B cell (primary cell): ENCODE measurements around the gene PLXNA3. TPM values are rescaled to one million over a fixed set of nuclear protein-coding genes. Genes with fewer than 3 reads are reported as not detected.

Experiments
- ATAC-seq: fragments of 200-7000 bp; cut with Tn5 transposase; one replicate; pipeline ENCODE4 v1.10.0; 2021; ENCODE audit warnings: low read depth, mild to moderate bottlenecking, moderate number of reproducible peaks, moderate library complexity
- CTCF ChIA-PET: fragments of 350-600 bp; sonication (Branson Sonifier 250); formaldehyde crosslinking; loops from one replicate; lab custom pipeline; 2021; ENCODE audit warnings: antibody characterized with exemption, inconsistent platforms; lab: Charles Lee
- POLR2A ChIA-PET: fragments of 350-600 bp; sonication (Branson Sonifier 250); formaldehyde crosslinking; loops from one replicate; lab custom pipeline; 2021; ENCODE audit warnings: antibody characterized with exemption; lab: Charles Lee
- DNase-seq: peaks from one replicate; pipeline ENCODE4 v3.0.0; 2013
- H2AFZ ChIP-seq: 2 replicates; pipeline ENCODE4 v1.6.1; 2012; ENCODE audit warnings: mild to moderate bottlenecking, low read depth, low read length; ENCODE audit not compliant: insufficient read depth, poor library complexity, severe bottlenecking
- H3K27ac ChIP-seq, 2 donors: 1 replicate in 1 of 2; 2 replicates in 1 of 2; pipeline ENCODE4 v1.5.1; 2012 to 2013; ENCODE audit warnings: low read length in 2 of 2, mild to moderate bottlenecking in 2 of 2, moderate library complexity in 1 of 2
- H3K27me3 ChIP-seq, 4 experiments: fragments of 200-600 bp in 1 of 4; sonication (generic) in 1 of 4; replicated peaks in 1 of 4; 1 replicate in 2 of 4; 2 replicates in 2 of 4; pipeline versions ENCODE4 v1.6.1 to v1.7.0; 2013 to 2016; ENCODE audit warnings: low read length in 3 of 4, mild to moderate bottlenecking in 2 of 4, mixed read lengths in 1 of 4, moderate library complexity in 1 of 4; ENCODE audit not compliant: insufficient read depth in 4 of 4, control insufficient read depth in 3 of 4; ENCODE audit errors: control extremely low read depth in 1 of 4
- H3K36me3 ChIP-seq, 2 experiments: replicated peaks in 1 of 2; 1 replicate in 1 of 2; 2 replicates in 1 of 2; pipeline versions ENCODE4 v1.6.1 to v1.7.1; 2013; ENCODE audit warnings: low read length in 1 of 2; ENCODE audit not compliant: insufficient read depth in 2 of 2, control insufficient read depth in 1 of 2; ENCODE audit errors: control extremely low read depth in 1 of 2, extremely low read depth in 1 of 2
- H3K4me1 ChIP-seq, 2 donors: fragments of 200-600 bp in 1 of 2; sonication (generic) in 1 of 2; 1 replicate in 1 of 2; 2 replicates in 1 of 2; pipeline versions ENCODE4 v1.5.1 to v1.6.1; 2013 to 2017; ENCODE audit warnings: low read length in 2 of 2; ENCODE audit not compliant: control insufficient read depth in 2 of 2, insufficient read depth in 2 of 2
- H3K4me2 ChIP-seq: replicated peaks from 2 replicates; pipeline ENCODE3; 2012; ENCODE audit warnings: mild to moderate bottlenecking, low read depth, low read length; ENCODE audit not compliant: poor library complexity, severe bottlenecking
- H3K4me3 ChIP-seq, 5 experiments: fragments of 200-600 bp in 1 of 5; sonication (generic) in 1 of 5; 1 replicate in 3 of 5; 2 replicates in 2 of 5; pipeline versions ENCODE4 v1.5.1 to v1.7.0; 2011 to 2016; ENCODE audit warnings: low read length in 4 of 5, mild to moderate bottlenecking in 4 of 5, low read depth in 2 of 5, control low read depth in 1 of 5, moderate library complexity in 1 of 5; ENCODE audit not compliant: insufficient read depth in 1 of 5; ENCODE audit errors: control extremely low read depth in 1 of 5, extremely low read depth in 1 of 5
- H3K79me2 ChIP-seq: fragments of 200-600 bp; sonication (generic); one replicate; pipeline ENCODE4 v1.6.0; 2016; ENCODE audit warnings: low read length; ENCODE audit not compliant: control insufficient read depth, insufficient read depth
- H3K9ac ChIP-seq: fragments of 200-600 bp; sonication (generic); 2 replicates; pipeline ENCODE4 v1.6.1; 2017; ENCODE audit warnings: mild to moderate bottlenecking, low read length, moderate library complexity
- H3K9me3 ChIP-seq, 3 donors: one replicate each; pipeline versions ENCODE4 v1.6.1 to v1.7.1; 2013; ENCODE audit warnings: low read length in 2 of 3; ENCODE audit not compliant: control insufficient read depth in 2 of 3, insufficient read depth in 1 of 3; ENCODE audit errors: control extremely low read depth in 1 of 3
- H4K20me1 ChIP-seq: 2 replicates; pipeline ENCODE4 v1.6.0; 2012; ENCODE audit warnings: mild to moderate bottlenecking, low read length; ENCODE audit not compliant: insufficient read depth, control insufficient read depth, poor library complexity, severe bottlenecking
- H3K27ac Mint-ChIP-seq: one replicate; pipeline ENCODE4 v1.8.0; 2021; ENCODE audit warnings: mixed read lengths
- H3K27me3 Mint-ChIP-seq: one replicate; pipeline ENCODE4 v1.8.0; 2021; ENCODE audit warnings: mixed read lengths
- H3K4me1 Mint-ChIP-seq: one replicate; pipeline ENCODE4 v1.8.0; 2021; ENCODE audit warnings: mixed read lengths
- H3K4me3 Mint-ChIP-seq: one replicate; pipeline ENCODE4 v1.8.0; 2021; ENCODE audit warnings: mixed read lengths
- H3K9me3 Mint-ChIP-seq: one replicate; pipeline ENCODE4 v1.8.0; 2022; ENCODE audit warnings: mixed read lengths; ENCODE audit not compliant: insufficient read depth
- CTCF ChIP-seq: fragments of 200-600 bp; IDR thresholded peaks from one replicate; pipeline ENCODE4 v1.8.0; 2022; ENCODE audit warnings: antibody characterized with exemption, mild to moderate bottlenecking
- EZH2 ChIP-seq: IDR thresholded peaks from 2 replicates; pipeline ENCODE4 v1.6.1; 2012; ENCODE audit warnings: borderline replicate concordance, low read depth, mild to moderate bottlenecking, moderate library complexity, low read length; ENCODE audit not compliant: insufficient read depth, poor library complexity, severe bottlenecking
- WGBS: methylation state at CpG from one replicate; pipeline ENCODE4 v1.1.5; 2013; ENCODE audit warnings: missing lambda C conversion rate; ENCODE audit not compliant: insufficient coverage; 5-methylcytosine and 5-hydroxymethylcytosine counted together
- intact Hi-C: fragments of 100-400 bp; cut with micrococcal nuclease; formaldehyde crosslinking; loops from one replicate; pipeline ENCODE4 v1.10.0; 2022
- polyA plus RNA-seq: library from polyadenylated mRNA; depleted of rRNA; stranded (reverse); fragments of >200 nt; gene quantifications from 2 replicates; pipeline ENCODE4 v1.2.3, GENCODE V29; 2012
- total RNA-seq, 2 donors: library from RNA; stranded (reverse); fragments of 120-200 nt in 1 of 2; gene quantifications; 1 replicate in 1 of 2; 2 replicates in 1 of 2; pipeline versions ENCODE4 v1.2.3 to v1.2.4, GENCODE V29; 2013 to 2022

PLXNA3 gene
- total and polyA plus RNA-seq, 2 donors (not counting 1 experiment from before 2014, with no cell fraction given): 68.6 to 114 TPM

GRCh38 chrX:154502098-154502497, 44.0 kb downstream of the PLXNA3 start:
- Histone ChIP-seq H3K4me3 (no peak overlapping the region), H3K9ac (no peak overlapping the region), H4K20me1 (no peaks in the 10 kb centered on the region), H2AFZ (no peak overlapping the region), H3K4me2 (no peak overlapping the region), H3K9me3 (no peaks in the 10 kb centered on the region), H3K27me3 (no peaks in the 10 kb centered on the region), H3K79me2 (no peaks in the 10 kb centered on the region), H3K4me1 (peaks cover 0 to 7% of the 10 kb centered on the region in 2 donors), H3K36me3 (peaks cover 0 to 3% of the 10 kb centered on the region in 2 experiments), H3K27ac (no peak overlapping the region)
- H3K4me1 Mint-ChIP-seq: peaks cover 3% of the 10 kb centered on the region
- no peaks in the 10 kb centered on the region for H3K9me3 Mint-ChIP-seq
- no peak for ATAC-seq
- H3K27me3 Mint-ChIP-seq: no peaks in the 10 kb centered on the region
- ChIA-PET POLR2A (no interaction called here), CTCF (interaction anchor here (0.6 to 1.1 kb wide), 3 partner anchors 12 to 47 kb away, joined by 3 read pairs; no protein-coding TSS in a partner anchor)
- no peak for DNase-seq
- intact Hi-C loops: no loop called here
- TF ChIP-seq CTCF: no peak
- no peak for TF ChIP-seq EZH2
- no peak overlapping the region for H3K4me3 Mint-ChIP-seq
- no CpG with 5 or more reads among the region's 8 CpGs for WGBS
- H3K27ac Mint-ChIP-seq: no peak overlapping the region

- intact Hi-C loops: no loop called here
- Histone ChIP-seq H2AFZ (no peak overlapping the region), H4K20me1 (no peaks in the 10 kb centered on the region), H3K36me3 (peaks cover 0 to 3% of the 10 kb centered on the region in 2 experiments), H3K4me1 (peaks cover 0 to under 1% of the 10 kb centered on the region in 2 donors), H3K9me3 (no peaks in the 10 kb centered on the region), H3K27me3 (no peaks in the 10 kb centered on the region), H3K4me3 (no peak overlapping the region), H3K79me2 (no peaks in the 10 kb centered on the region), H3K4me2 (no peak overlapping the region), H3K9ac (no peak overlapping the region), H3K27ac (no peak overlapping the region)
- no peak for TF ChIP-seq EZH2
- TF ChIP-seq CTCF: no peak
- no peaks in the 10 kb centered on the region for H3K9me3 Mint-ChIP-seq
- no CpG with 5 or more reads among the region's 3 CpGs for WGBS
- POLR2A ChIA-PET: no interaction called here
- H3K27ac Mint-ChIP-seq: no peak overlapping the region
- ATAC-seq (no peak), DNase-seq (no peak)
- no peak overlapping the region for H3K4me3 Mint-ChIP-seq
- CTCF ChIA-PET: interaction anchor here (1.1 kb wide), 1 partner anchor 24 kb away, joined by 3 read pairs; no protein-coding TSS in a partner anchor
- H3K4me1 Mint-ChIP-seq: peaks cover under 1% of the 10 kb centered on the region
- no peaks in the 10 kb centered on the region for H3K27me3 Mint-ChIP-seq
Observed at GRCh38 chrX:154502989-154503388, 44.9 kb downstream of the PLXNA3 start.
